ENCODE data around the gene CCDC158. TPM values are rescaled to one million over a fixed set of nuclear protein-coding genes. Genes with fewer than 3 reads are reported as not detected.

Gene CCDC158
- total and polyA plus RNA-seq, 2 of the 4 experiments (the other 2 are of a cell fraction): not detected

- no peak overlapping the region for H4K5ac ChIP-seq (ENCODE audit: low read depth, low read length)
- TF ChIP-seq CHD1 (IDR thresholded peaks at IDR 0.05; ENCODE audit: low read depth, low read length): no peak
- TF ChIP-seq CEBPB (IDR thresholded peaks at IDR 0.05; ENCODE audit: low read depth, low read length): 0 out of 2 replicates have a peak, but pooled peaks have one; percentile 32
- no peak for TF ChIP-seq CTCF (conservative IDR thresholded peaks at IDR 0.05; ENCODE audit: low read depth, low read length)
- TF ChIP-seq BHLHE40 (IDR thresholded peaks at IDR 0.05; ENCODE audit: low read depth, low read length): no peak
- H3K4me3 ChIP-seq (ENCODE audit: insufficient read depth, low read depth, low read length): no peak overlapping the region
- DNase-seq (no peak), ATAC-seq (ENCODE audit: low read depth) (no peak)
- intact Hi-C loops (cut with micrococcal nuclease) (loop anchor here (5.0 kb wide), 1 partner anchor 37 kb away; no protein-coding TSS in a partner anchor), dilution Hi-C loops (cut with HindIII; ENCODE audit: low sequenced_read_pairs, unreplicated experiment) (no loop called here), in situ Hi-C loops (cut with MboI; ENCODE audit: low sequenced_read_pairs) (loop anchor here (25.0 kb wide), 1 partner anchor 762 kb away; no protein-coding TSS in a partner anchor)
- H3K9me1 ChIP-seq (ENCODE audit: insufficient read depth, low read length): no peaks in the 10 kb centered on the region
- no peak overlapping the region for H2BK20ac ChIP-seq (ENCODE audit: low read depth, low read length)
- H4K91ac ChIP-seq (ENCODE audit: insufficient read depth, low read depth, low read length): no peak overlapping the region
- no peak overlapping the region for H2AFZ ChIP-seq (replicated peaks; ENCODE audit: low read length, poor library complexity)
- H3K27me3 ChIP-seq (ENCODE audit: control insufficient read depth, insufficient read depth, low read length): peaks cover 14% of the 10 kb centered on the region
- H3K14ac ChIP-seq (replicated peaks; ENCODE audit: low read depth, low read length): no peak overlapping the region
- ChIA-PET POLR2A (ENCODE audit: unreplicated experiment) (no interaction called here), CTCF (no interaction called here)
- H3K79me1 ChIP-seq (ENCODE audit: low read depth in 1 of 2, low read length in 2 of 2): no peaks in the 10 kb centered on the region
- no peaks in the 10 kb centered on the region for H3K9me3 ChIP-seq (ENCODE audit: control insufficient read depth, insufficient read depth, low read length)
- no peak overlapping the region for H2BK15ac ChIP-seq (ENCODE audit: low read depth, low read length)
- H3K56ac ChIP-seq (ENCODE audit: extremely low read depth, insufficient read depth, low read length): no peak overlapping the region
- no peak overlapping the region for H4K8ac ChIP-seq (ENCODE audit: low read depth in 2 of 2, low read length in 2 of 2)
- no CpG with 5 or more reads among the region's 2 CpGs for WGBS, 2 experiments (ENCODE audit: extremely low coverage in 2 of 2, insufficient read length in 1 of 2)
- no peak overlapping the region for H2BK120ac ChIP-seq (ENCODE audit: low read depth, low read length)
- no peaks in the 10 kb centered on the region for H4K20me1 ChIP-seq (ENCODE audit: insufficient read depth, low read length)
- H3K18ac ChIP-seq (ENCODE audit: low read depth, low read length): no peak overlapping the region
- no peak overlapping the region for H3K9ac ChIP-seq (ENCODE audit: low read depth, low read length)
- H2AK9ac ChIP-seq (replicated peaks; ENCODE audit: low read depth, low read length, poor library complexity): no peak overlapping the region
- H3K23ac ChIP-seq (ENCODE audit: low read depth, low read length): no peak overlapping the region
- no TSS peak for BruUV-seq (replicated peaks)
- H3K36me3 ChIP-seq (ENCODE audit: control insufficient read depth, insufficient read depth, low read length): no peaks in the 10 kb centered on the region
- H3K4me1 ChIP-seq (ENCODE audit: control insufficient read depth, insufficient read depth, low read length): no peaks in the 10 kb centered on the region
- H2AK5ac ChIP-seq (ENCODE audit: low read depth, low read length): no peak overlapping the region
- H2BK5ac ChIP-seq (ENCODE audit: low read depth, low read length, poor library complexity, severe bottlenecking): no peak overlapping the region
- H3K27ac ChIP-seq (ENCODE audit: insufficient read depth, low read length): no peak overlapping the region
- no peak overlapping the region for H3K4me2 ChIP-seq (ENCODE audit: low read depth, low read length)
- no peak overlapping the region for H3K4ac ChIP-seq (ENCODE audit: low read depth, low read length)
These were observed 28.9 kb upstream of the CCDC158 start for GRCh38 chr4:76449833-76450232.
